T-cell (primary cell): ENCODE measurements around the gene PLCG2. TPM values are rescaled to one million over a fixed set of nuclear protein-coding genes. Genes with fewer than 3 reads are reported as not detected.

Source experiments
- ATAC-seq, 4 experiments: fragments of 200-7000 bp in 3 of 4; fragments of 150-1000 bp in 1 of 4; cut with Tn5 transposase; replicated peaks in 1 of 4; 1 replicate in 3 of 4; 2 replicates in 1 of 4; pipeline ENCODE4 v1.10.0; 2021; ENCODE audit warnings: moderate library complexity in 3 of 4, mild to moderate bottlenecking in 2 of 4, moderate number of reproducible peaks in 1 of 4
- CTCF ChIA-PET, 2 donors: fragments of 300-600 bp; sonication (Branson Sonifier 250); formaldehyde crosslinking; loops; one replicate each; lab custom pipeline; 2022; ENCODE audit warnings: antibody characterized with exemption in 2 of 2; lab: Charles Lee
- POLR2A ChIA-PET, 2 donors: fragments of 300-600 bp; sonication (Branson Sonifier 250); formaldehyde crosslinking; loops; one replicate each; lab custom pipeline; 2022; ENCODE audit warnings: antibody characterized with exemption in 2 of 2; lab: Charles Lee
- DNase-seq, 35 experiments: peaks; one replicate each; pipeline versions ENCODE4 v3.0.0 to v3.0.0-alpha.2; 2013 to 2023
- H3K27ac ChIP-seq: one replicate; pipeline ENCODE4 v1.5.1; 2013; ENCODE audit warnings: low read length
- H3K27me3 ChIP-seq, 2 experiments: replicated peaks in 1 of 2; 1 replicate in 1 of 2; 2 replicates in 1 of 2; pipeline versions ENCODE4 v1.6.1 to v1.7.0; 2013; ENCODE audit warnings: low read length in 1 of 2, mixed read lengths in 1 of 2; ENCODE audit not compliant: control insufficient read depth in 2 of 2, insufficient read depth in 2 of 2; ENCODE audit errors: extremely low read depth in 1 of 2
- H3K36me3 ChIP-seq, 2 donors: 1 replicate in 1 of 2; 2 replicates in 1 of 2; pipeline versions ENCODE4 v1.6.1 to v1.7.0; 2013; ENCODE audit warnings: low read length in 1 of 2; ENCODE audit not compliant: control insufficient read depth in 2 of 2, insufficient read depth in 1 of 2; ENCODE audit errors: extremely low read depth in 1 of 2
- H3K4me1 ChIP-seq, 2 experiments: 1 replicate in 1 of 2; 2 replicates in 1 of 2; pipeline versions ENCODE4 v1.6.1 to v1.7.0; 2013; ENCODE audit warnings: low read length in 2 of 2, mixed read lengths in 1 of 2; ENCODE audit not compliant: insufficient read depth in 2 of 2, control insufficient read depth in 1 of 2; ENCODE audit errors: extremely low read depth in 1 of 2
- H3K4me3 ChIP-seq, 2 donors: 1 replicate in 1 of 2; 2 replicates in 1 of 2; pipeline versions ENCODE4 v1.5.1 to v1.7.0; 2013; ENCODE audit warnings: mild to moderate bottlenecking in 2 of 2, low read length in 1 of 2, moderate library complexity in 1 of 2; ENCODE audit not compliant: control insufficient read depth in 1 of 2; ENCODE audit errors: extremely low read depth in 1 of 2
- H3K9me3 ChIP-seq: 2 replicates; pipeline ENCODE4 v1.7.0; 2013
- H3K27ac Mint-ChIP-seq, 2 donors: one replicate each; pipeline ENCODE4 v1.8.0; 2020 to 2021; ENCODE audit warnings: mild to moderate bottlenecking in 2 of 2, mixed read lengths in 2 of 2
- H3K27me3 Mint-ChIP-seq, 2 donors: one replicate each; pipeline ENCODE4 v1.8.0; 2021 to 2022; ENCODE audit warnings: mixed read lengths in 2 of 2
- H3K36me3 Mint-ChIP-seq: one replicate; pipeline ENCODE4 v1.8.0; 2021; ENCODE audit warnings: mixed read lengths
- H3K4me1 Mint-ChIP-seq, 3 donors: one replicate each; pipeline ENCODE4 v1.8.0; 2020 to 2022; ENCODE audit warnings: mixed read lengths in 3 of 3, mild to moderate bottlenecking in 1 of 3
- H3K4me3 Mint-ChIP-seq, 3 donors: one replicate each; pipeline ENCODE4 v1.8.0; 2020 to 2022; ENCODE audit warnings: mild to moderate bottlenecking in 3 of 3, mixed read lengths in 3 of 3, moderate library complexity in 3 of 3
- H3K9me3 Mint-ChIP-seq, 3 donors: one replicate each; pipeline ENCODE4 v1.8.0; 2020 to 2022; ENCODE audit warnings: mixed read lengths in 3 of 3
- WGBS: methylation state at CpG from one replicate; pipeline ENCODE4 v1.1.5; 2013; ENCODE audit warnings: missing lambda C conversion rate; ENCODE audit not compliant: insufficient coverage; 5-methylcytosine and 5-hydroxymethylcytosine counted together
- total RNA-seq, 35 experiments: library from RNA in 6 of 35; stranded (reverse) in 6 of 35; fragments of 120-200 nt in 1 of 35; gene quantifications; one replicate each; pipeline versions ENCODE4 v1.2.1 to v1.2.4 and lab custom pipeline; 2013 to 2026

PLCG2 gene
- total RNA-seq, 5 donors from 2014 or later (not counting 1 experiment from before 2014, with no cell fraction given): 7.5 to 27.1 (median 12.1) TPM

DNA sequence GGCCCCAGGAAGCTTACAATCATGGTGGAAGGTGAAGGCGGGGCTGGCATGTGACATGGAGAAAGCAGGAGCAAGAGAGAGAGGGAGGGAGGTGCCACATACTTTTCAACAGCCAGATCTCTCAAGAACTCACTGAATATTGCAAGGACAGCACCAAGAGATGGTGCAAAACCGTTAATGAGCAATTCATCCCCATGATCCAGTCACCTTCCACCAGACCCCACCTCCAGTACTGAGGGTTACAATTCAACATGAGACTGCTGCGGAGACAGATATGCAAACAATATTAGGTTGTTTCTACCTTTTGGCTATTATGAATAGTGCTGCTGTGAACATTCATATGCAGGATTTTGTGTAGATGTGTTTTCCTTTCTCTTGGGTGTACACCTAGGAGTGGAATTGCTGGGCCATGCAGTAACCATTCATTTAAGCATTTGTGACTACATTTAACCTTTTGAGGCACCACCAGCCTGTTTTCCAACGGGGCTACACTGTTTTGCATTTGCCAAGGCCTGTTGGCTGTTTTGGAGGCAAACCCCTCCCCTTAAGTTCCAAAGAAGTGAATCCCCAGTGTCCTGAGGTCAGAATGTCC, 28.8 kb downstream of the PLCG2 start:
- WGBS: 100% methylated on average over 1 of the region's 4 CpGs
- Mint-ChIP-seq H3K4me1 (peaks cover 0 to 45% (median 5%) of the 10 kb centered on the region in 3 donors), H3K36me3 (peaks cover 7% of the 10 kb centered on the region), H3K27ac (no peak overlapping the region), H3K27me3 (no peaks in the 10 kb centered on the region), H3K4me3 (no peak overlapping the region), H3K9me3 (no peaks in the 10 kb centered on the region)
- H3K9me3 ChIP-seq: no peaks in the 10 kb centered on the region
- ChIA-PET POLR2A (no interaction called here), CTCF (no interaction called here)
- no peaks in the 10 kb centered on the region for H3K36me3 ChIP-seq
- DNase-seq (no peak), ATAC-seq (no peak)
- H3K27me3 ChIP-seq: no peaks in the 10 kb centered on the region
- no peak overlapping the region for H3K27ac ChIP-seq
- no peak overlapping the region for H3K4me3 ChIP-seq
- H3K4me1 ChIP-seq: peaks cover 0 to 30% of the 10 kb centered on the region in 2 experiments

DNA sequence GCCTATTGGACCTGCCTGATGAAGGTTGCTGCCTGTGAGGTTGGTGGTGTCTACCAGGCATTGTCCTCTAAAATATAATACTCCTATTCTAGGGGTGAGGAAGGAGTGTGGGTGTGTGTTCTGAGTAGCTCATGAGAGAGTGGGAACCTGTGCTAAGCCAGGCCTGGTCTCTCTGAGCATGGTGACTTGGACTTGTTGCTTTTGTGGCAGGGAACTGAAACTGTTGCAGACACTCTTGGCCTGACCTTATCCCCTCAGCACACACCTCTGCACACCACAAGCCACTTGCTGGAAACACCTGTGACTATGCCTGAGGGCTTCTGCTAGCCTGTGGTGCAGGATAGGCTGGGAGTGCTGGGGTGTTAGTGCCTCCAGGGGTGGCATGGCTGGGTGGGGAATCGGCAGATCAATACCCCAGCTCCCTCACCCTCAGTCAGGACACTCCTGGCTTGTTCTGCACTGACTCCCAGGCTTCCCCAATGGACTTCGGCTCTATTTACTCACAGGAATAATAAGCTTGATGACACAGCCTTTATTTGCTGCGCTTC, 29.9 kb downstream of the PLCG2 start:
- H3K4me3 Mint-ChIP-seq: no peak overlapping the region
- no peak overlapping the region for H3K27ac Mint-ChIP-seq
- H3K4me1 Mint-ChIP-seq: peaks cover 0 to 51% (median 5%) of the 10 kb centered on the region in 3 donors
- ATAC-seq (peak; percentile 37 to 46 (median 42)), DNase-seq (peak in 8 of 35 experiments; percentile 10 to 41 (median 24))
- Histone ChIP-seq H3K27me3 (no peaks in the 10 kb centered on the region), H3K4me1 (peaks cover 0 to 36% of the 10 kb centered on the region in 2 experiments), H3K9me3 (no peaks in the 10 kb centered on the region), H3K27ac (peak overlapping the region; percentile 5), H3K4me3 (no peak overlapping the region), H3K36me3 (no peaks in the 10 kb centered on the region)
- peaks cover 0 to 6% of the 10 kb centered on the region in 2 donors for H3K27me3 Mint-ChIP-seq
- WGBS: 93% methylated on average over 2 of the region's 3 CpGs
- CTCF ChIA-PET: no interaction called here
- POLR2A ChIA-PET: no interaction called here
- H3K36me3 Mint-ChIP-seq: peaks cover 7% of the 10 kb centered on the region
- H3K9me3 Mint-ChIP-seq: no peaks in the 10 kb centered on the region

DNA sequence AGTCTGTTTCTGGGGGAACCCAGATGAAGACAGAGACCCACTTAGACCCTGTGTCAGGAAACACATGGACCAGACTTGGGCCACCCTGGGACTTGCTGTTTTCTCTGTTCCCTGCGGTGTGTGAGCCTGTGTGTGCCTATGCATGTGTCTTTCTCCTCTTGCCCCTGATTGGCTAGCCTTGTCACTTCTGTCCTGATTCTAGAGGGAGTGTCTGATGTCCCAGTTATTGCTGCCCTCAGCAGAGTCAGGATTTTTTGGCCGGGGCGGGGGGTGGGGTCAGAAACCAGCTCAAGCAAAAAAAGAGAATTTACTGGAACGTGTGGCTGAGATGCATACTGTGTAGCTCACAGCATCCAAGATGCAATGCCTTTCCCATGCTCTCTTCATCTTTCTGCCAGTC, 30.5 kb downstream of the PLCG2 start:
- POLR2A ChIA-PET: no interaction called here

DNA sequence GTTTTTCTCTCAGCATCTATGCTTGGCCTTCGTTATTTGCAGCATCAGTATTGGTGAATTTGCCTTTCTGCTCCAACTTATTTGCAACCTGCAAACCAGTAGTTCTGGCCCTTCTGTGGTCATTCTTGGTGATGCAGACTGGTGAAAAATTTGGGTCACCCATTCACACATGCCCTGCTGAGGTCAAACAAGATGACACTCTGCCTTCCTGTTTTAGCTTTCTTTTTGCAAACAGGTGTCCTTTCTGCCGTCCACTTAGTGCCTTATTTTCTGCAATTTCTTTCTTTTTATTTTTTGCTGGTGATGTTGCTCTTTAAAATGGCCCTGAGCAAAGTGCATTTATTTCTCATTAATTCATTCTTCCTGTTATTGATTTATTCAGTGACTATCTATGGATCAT, 31.3 kb downstream of the PLCG2 start:
- no CpG with 5 or more reads among the region's 2 CpGs for WGBS
- Histone ChIP-seq H3K4me1 (peaks cover 0 to 38% of the 10 kb centered on the region in 2 experiments), H3K27me3 (no peaks in the 10 kb centered on the region), H3K36me3 (no peaks in the 10 kb centered on the region), H3K4me3 (no peak overlapping the region), H3K27ac (peak overlapping the region; percentile 52), H3K9me3 (no peaks in the 10 kb centered on the region)
- Mint-ChIP-seq H3K4me3 (no peak overlapping the region), H3K9me3 (no peaks in the 10 kb centered on the region), H3K36me3 (no peaks in the 10 kb centered on the region), H3K27ac (no peak overlapping the region), H3K4me1 (peaks cover 0 to 48% (median 5%) of the 10 kb centered on the region in 3 donors), H3K27me3 (peaks cover 0 to 7% of the 10 kb centered on the region in 2 donors)
- POLR2A ChIA-PET: no interaction called here
- CTCF ChIA-PET: interaction anchor here in 1 of 2 donors (0.6 kb wide), 1 partner anchor 51 kb away, joined by 3 read pairs; no protein-coding TSS in a partner anchor
- no peak for DNase-seq
- no peak for ATAC-seq

More for the DNA sequence above, 30.5 kb downstream of the PLCG2 start:
- Histone ChIP-seq H3K9me3 (no peaks in the 10 kb centered on the region), H3K27ac (peak overlapping the region; percentile 5), H3K27me3 (no peaks in the 10 kb centered on the region), H3K36me3 (no peaks in the 10 kb centered on the region), H3K4me3 (no peak overlapping the region), H3K4me1 (peaks cover 0 to 38% of the 10 kb centered on the region in 2 experiments)
- Mint-ChIP-seq H3K27me3 (peaks cover 0 to 7% of the 10 kb centered on the region in 2 donors), H3K4me1 (peaks cover 0 to 49% (median 5%) of the 10 kb centered on the region in 3 donors), H3K9me3 (no peaks in the 10 kb centered on the region), H3K4me3 (no peak overlapping the region), H3K36me3 (peaks cover 2% of the 10 kb centered on the region), H3K27ac (no peak overlapping the region)
- ATAC-seq: no peak
- CTCF ChIA-PET: no interaction called here
- WGBS: 87% methylated on average over 4 of the region's 4 CpGs
- DNase-seq: no peak

DNA sequence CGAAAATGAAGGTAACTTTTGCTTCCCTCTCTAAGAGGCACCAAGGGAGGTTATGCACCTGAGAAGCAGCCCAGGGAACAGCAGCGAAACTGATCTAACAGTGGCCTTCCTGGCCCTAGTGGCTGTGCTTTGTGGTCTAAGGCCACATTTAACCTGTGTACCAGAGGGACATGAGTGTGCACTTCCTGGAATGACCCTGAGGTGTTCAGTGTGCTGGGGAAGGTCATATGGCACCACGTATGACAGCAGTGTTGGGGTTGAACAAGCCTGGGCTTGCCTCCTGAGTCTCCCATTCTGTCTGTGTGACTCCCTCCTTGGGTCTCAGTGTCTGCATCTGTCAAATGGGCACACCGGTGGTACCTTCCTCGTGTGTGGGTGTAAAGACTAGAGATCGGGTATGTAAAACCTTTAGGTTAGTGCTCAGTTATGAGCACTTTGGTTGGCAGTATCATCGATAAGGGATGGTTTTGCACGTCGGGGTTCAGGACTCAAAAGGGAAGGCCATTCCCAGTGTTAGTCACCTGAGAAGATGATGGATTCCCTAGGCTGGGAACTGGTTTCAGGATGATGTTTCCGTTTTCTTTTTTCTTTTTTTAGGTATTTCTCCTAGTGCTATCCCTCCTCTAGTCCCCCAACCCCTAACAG, 31.9 kb downstream of the PLCG2 start:
- Histone ChIP-seq H3K4me3 (no peak overlapping the region), H3K4me1 (peaks cover 0 to 38% of the 10 kb centered on the region in 2 experiments), H3K9me3 (no peaks in the 10 kb centered on the region), H3K27me3 (no peaks in the 10 kb centered on the region), H3K27ac (peak overlapping the region; percentile 52), H3K36me3 (no peaks in the 10 kb centered on the region)
- ATAC-seq: no peak
- Mint-ChIP-seq H3K4me3 (no peak overlapping the region), H3K9me3 (no peaks in the 10 kb centered on the region), H3K4me1 (peaks cover 0 to 46% (median 5%) of the 10 kb centered on the region in 3 donors), H3K27ac (no peak overlapping the region), H3K27me3 (peaks cover 0 to 7% of the 10 kb centered on the region in 2 donors), H3K36me3 (no peaks in the 10 kb centered on the region)
- ChIA-PET POLR2A (no interaction called here), CTCF (no interaction called here)
- 71% methylated on average over 7 of the region's 10 CpGs for WGBS
- no peak for DNase-seq

GRCh38 chr16:81813648-81814047, 34.6 kb downstream of the PLCG2 start:
- ChIA-PET POLR2A (no interaction called here), CTCF (no interaction called here)
- Histone ChIP-seq H3K36me3 (no peaks in the 10 kb centered on the region), H3K4me1 (peaks cover 0 to 57% of the 10 kb centered on the region in 2 experiments), H3K9me3 (no peaks in the 10 kb centered on the region), H3K27me3 (no peaks in the 10 kb centered on the region), H3K4me3 (no peak overlapping the region), H3K27ac (no peak overlapping the region)
- H3K36me3 Mint-ChIP-seq: no peaks in the 10 kb centered on the region
- H3K4me1 Mint-ChIP-seq: peaks cover 12 to 58% (median 15%) of the 10 kb centered on the region in 3 donors
- no peak overlapping the region for H3K4me3 Mint-ChIP-seq
- H3K27ac Mint-ChIP-seq: peak overlapping the region in 1 of 2 donors; percentile 7
- WGBS: 81% methylated on average over 2 of the region's 2 CpGs
- no peak for ATAC-seq
- no peaks in the 10 kb centered on the region for H3K9me3 Mint-ChIP-seq
- no peak for DNase-seq
- H3K27me3 Mint-ChIP-seq: peaks cover 0 to 7% of the 10 kb centered on the region in 2 donors
